ENCODE measurements around the gene CMTM7.

The CMTM7 gene

GRCh38 chr3:32499585-32499984, 107.9 kb downstream of the CMTM7 start:
- no peak overlapping the region for H3K27ac ChIP-seq
- CTCF ChIA-PET: no interaction called here
- POLR2A ChIA-PET (ENCODE audit: low non-redundant PET): no interaction called here
- TF ChIP-seq, protein P1, sequence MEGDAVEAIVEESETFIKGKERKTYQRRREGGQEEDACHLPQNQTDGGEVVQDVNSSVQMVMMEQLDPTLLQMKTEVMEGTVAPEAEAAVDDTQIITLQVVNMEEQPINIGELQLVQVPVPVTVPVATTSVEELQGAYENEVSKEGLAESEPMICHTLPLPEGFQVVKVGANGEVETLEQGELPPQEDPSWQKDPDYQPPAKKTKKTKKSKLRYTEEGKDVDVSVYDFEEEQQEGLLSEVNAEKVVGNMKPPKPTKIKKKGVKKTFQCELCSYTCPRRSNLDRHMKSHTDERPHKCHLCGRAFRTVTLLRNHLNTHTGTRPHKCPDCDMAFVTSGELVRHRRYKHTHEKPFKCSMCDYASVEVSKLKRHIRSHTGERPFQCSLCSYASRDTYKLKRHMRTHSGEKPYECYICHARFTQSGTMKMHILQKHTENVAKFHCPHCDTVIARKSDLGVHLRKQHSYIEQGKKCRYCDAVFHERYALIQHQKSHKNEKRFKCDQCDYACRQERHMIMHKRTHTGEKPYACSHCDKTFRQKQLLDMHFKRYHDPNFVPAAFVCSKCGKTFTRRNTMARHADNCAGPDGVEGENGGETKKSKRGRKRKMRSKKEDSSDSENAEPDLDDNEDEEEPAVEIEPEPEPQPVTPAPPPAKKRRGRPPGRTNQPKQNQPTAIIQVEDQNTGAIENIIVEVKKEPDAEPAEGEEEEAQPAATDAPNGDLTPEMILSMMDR (conservative IDR thresholded peaks at IDR 0.05; ENCODE audit: low read depth): no peak
- DNase-seq (ENCODE audit: low spot score): no peak

GRCh38 chr3:32500231-32500630, 108.6 kb downstream of the CMTM7 start:
- ChIA-PET POLR2A (ENCODE audit: low non-redundant PET) (no interaction called here), CTCF (no interaction called here)
- TF ChIP-seq, protein P1 (conservative IDR thresholded peaks at IDR 0.05; ENCODE audit: low read depth): no peak
- DNase-seq (ENCODE audit: low spot score): no peak
- no peak overlapping the region for H3K27ac ChIP-seq

GRCh38 chr3:32500880-32501782, 109.5 kb downstream of the CMTM7 start:
- TF ChIP-seq, protein P1 (conservative IDR thresholded peaks at IDR 0.05; ENCODE audit: low read depth): no peak
- no peak overlapping the region for H3K27ac ChIP-seq
- ChIA-PET POLR2A (ENCODE audit: low non-redundant PET) (no interaction called here), CTCF (no interaction called here)
- DNase-seq (ENCODE audit: low spot score): no peak

GRCh38 chr3:32501783-32502117, 110.1 kb downstream of the CMTM7 start:
- TF ChIP-seq, protein P1 (conservative IDR thresholded peaks at IDR 0.05; ENCODE audit: low read depth): no peak
- H3K27ac ChIP-seq: peak overlapping the region; percentile 87
- DNase-seq (ENCODE audit: low spot score): no peak
- ChIA-PET CTCF (interaction anchor here (0.6 kb wide), 1 partner anchor 162 kb away, joined by 3 read pairs; no protein-coding TSS in a partner anchor), POLR2A (ENCODE audit: low non-redundant PET) (no interaction called here)

DNA sequence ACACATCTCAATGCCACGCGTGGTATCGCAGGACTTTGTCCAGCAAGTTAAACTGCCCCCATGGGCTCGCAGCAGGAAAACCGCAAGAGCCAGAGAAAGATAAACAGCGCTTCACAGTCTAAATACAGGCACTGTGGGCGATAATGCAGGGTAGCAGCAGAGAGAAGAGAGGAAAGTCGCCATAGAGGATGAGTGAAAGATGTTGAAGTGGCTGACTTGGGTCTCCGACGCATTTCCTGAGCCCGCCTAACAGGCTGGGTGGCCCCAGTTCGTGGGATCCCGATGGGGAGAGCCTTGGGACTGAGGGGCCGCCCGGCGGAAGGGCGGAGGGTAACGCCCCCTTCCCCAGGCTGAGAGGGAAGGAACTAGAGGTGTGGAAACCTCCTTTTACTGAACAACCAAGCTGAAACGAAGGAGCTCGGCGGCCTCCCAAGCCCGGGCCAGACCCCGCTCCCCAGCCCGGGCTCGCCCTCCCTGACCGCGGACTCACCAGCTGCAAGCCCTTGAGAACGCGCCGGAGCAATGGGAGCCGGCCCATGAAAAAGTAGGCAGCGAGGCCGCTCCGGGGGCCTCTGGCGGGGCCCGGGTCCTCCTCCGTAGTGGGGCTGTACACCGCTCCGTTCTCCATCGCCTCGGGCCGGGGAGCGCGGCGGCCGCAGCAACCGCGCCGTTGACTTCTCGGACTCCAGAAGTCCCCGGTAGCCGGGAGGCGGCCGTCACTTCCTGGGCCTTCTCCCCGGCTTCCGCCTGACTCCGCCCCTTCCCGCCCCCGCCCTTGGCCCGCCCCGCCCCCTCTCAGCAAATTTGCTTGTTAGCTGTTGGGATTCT, 110.7 kb downstream of the CMTM7 start, which contains the start of gene CMTM6:
CMTM6 (minus strand) TSS at position 735 of the 828 bp plus-strand sequence; CDS start at position 628, 107 bp downstream.
- peak within 1 kb of the TSS; percentile 87 for H3K27ac ChIP-seq
- CTCF ChIA-PET: interaction anchor here (0.6 kb wide), 1 partner anchor 162 kb away, joined by 3 read pairs; no protein-coding TSS in a partner anchor
- DNase-seq (ENCODE audit: low spot score): peak; percentile 93
- TF ChIP-seq, protein P1 (conservative IDR thresholded peaks at IDR 0.05; ENCODE audit: low read depth): no peak
- POLR2A ChIA-PET (ENCODE audit: low non-redundant PET): no interaction called here

DNA sequence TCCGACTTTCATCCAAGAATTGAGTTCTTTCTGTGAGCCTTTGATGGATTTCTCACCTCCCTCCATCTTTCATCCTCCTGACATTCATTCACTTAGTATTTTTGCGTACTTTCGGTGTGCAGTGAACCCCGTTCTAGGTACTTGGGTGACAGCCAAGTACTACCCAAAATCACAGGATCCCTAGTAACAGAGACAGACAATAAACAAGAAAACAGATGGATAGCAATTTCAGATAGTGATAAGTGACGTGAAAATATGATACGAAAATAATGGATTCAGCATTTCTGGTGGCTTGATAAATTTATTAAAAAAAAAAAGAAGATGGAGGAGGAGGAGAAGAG, 111.3 kb downstream of the CMTM7 start:
- ChIA-PET POLR2A (ENCODE audit: low non-redundant PET) (no interaction called here), CTCF (no interaction called here)
- DNase-seq (ENCODE audit: low spot score): no peak
- peak overlapping the region; percentile 87 for H3K27ac ChIP-seq
- TF ChIP-seq, protein P1 (conservative IDR thresholded peaks at IDR 0.05; ENCODE audit: low read depth): no peak

Data from RWPE1 (cell line).